ENCODE results near the gene GORAB.
A peak's percentile ranks its signal among the peaks of the same experiment; 100 is the strongest.

Gene GORAB

DNA sequence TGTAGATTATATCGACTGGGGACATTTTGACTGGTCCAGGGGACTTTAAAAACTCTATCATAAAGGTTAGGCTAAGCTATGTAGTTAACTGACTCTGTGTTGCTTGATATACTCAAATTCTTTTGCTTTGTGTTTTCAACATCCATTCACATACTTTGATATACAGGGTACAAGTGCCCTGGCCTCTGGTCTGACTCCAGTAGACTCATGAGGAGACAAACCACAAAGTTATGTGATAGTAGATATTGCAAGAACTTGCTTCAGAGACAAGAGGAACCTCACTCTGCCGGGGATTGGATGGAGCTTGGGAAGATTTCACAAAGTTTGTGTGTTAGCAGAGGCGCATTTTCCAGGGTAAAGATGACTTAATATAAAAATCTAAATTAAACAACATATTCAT, 1.3 kb downstream of the GORAB start:
- Histone ChIP-seq H2AK5ac (ENCODE audit: low read length, severe bottlenecking) (no peak overlapping the region), H3K9ac (ENCODE audit: low read length) (peak overlapping the region; percentile 98), H2BK15ac (ENCODE audit: low read depth, poor library complexity, severe bottlenecking) (no peak overlapping the region), H3K36me3 (ENCODE audit: control insufficient read depth in 1 of 2, insufficient read depth in 2 of 2, low read depth in 1 of 2, low read length in 2 of 2) (peaks cover 0 to 21% of the 10 kb centered on the region in 2 experiments), H3K23ac (ENCODE audit: low read length in 2 of 2) (no peak overlapping the region), H2BK120ac (ENCODE audit: low read depth, low read length) (no peak overlapping the region), H2BK12ac (ENCODE audit: low read length in 2 of 2) (no peak overlapping the region), H3K4me3 (ENCODE audit: insufficient read depth in 1 of 2, low read depth in 1 of 2, low read length in 2 of 2) (peak overlapping the region in 1 of 2 experiments; percentile 83), H4K91ac (ENCODE audit: low read length) (no peak overlapping the region), H4K8ac (ENCODE audit: low read length) (no peak overlapping the region), H3K4ac (ENCODE audit: low read depth in 1 of 2, low read length in 2 of 2) (no peak overlapping the region), H3K4me1 (ENCODE audit: control insufficient read depth, insufficient read depth, low read depth, low read length) (peaks cover 2% of the 10 kb centered on the region), H3K9me3 (ENCODE audit: control insufficient read depth, low read length) (peaks cover 6% of the 10 kb centered on the region), H2BK5ac (ENCODE audit: low read depth, low read length, poor library complexity, severe bottlenecking) (no peak overlapping the region), H3K27me3 (ENCODE audit: control insufficient read depth in 1 of 2, insufficient read depth in 1 of 2, low read length in 2 of 2) (no peaks in the 10 kb centered on the region), H3K27ac (ENCODE audit: low read length, poor library complexity, severe bottlenecking) (no peak overlapping the region), H2AFZ (ENCODE audit: low read depth, low read length) (no peak overlapping the region), H3K79me1 (replicated peaks; ENCODE audit: low read length, poor library complexity, severe bottlenecking) (peaks cover 2% of the 10 kb centered on the region), H3K14ac (ENCODE audit: low read length in 2 of 2) (no peak overlapping the region), H3K4me2 (ENCODE audit: low read length, poor library complexity, severe bottlenecking) (peak overlapping the region; percentile 63), H3K18ac (ENCODE audit: low read depth in 1 of 2, low read length in 2 of 2) (no peak overlapping the region)
- WGBS: 86% methylated on average over 1 of the region's 3 CpGs
- DNase-seq: peak; percentile 54

- Histone ChIP-seq H3K4ac (ENCODE audit: low read depth in 1 of 2, low read length in 2 of 2) (no peak overlapping the region), H3K4me1 (ENCODE audit: control insufficient read depth, insufficient read depth, low read depth, low read length) (peaks cover 5% of the 10 kb centered on the region), H3K9ac (ENCODE audit: low read length) (no peak overlapping the region), H3K9me3 (ENCODE audit: control insufficient read depth, low read length) (peaks cover 6% of the 10 kb centered on the region), H4K8ac (ENCODE audit: low read length) (no peak overlapping the region), H2AFZ (ENCODE audit: low read depth, low read length) (no peak overlapping the region), H2BK5ac (ENCODE audit: low read depth, low read length, poor library complexity, severe bottlenecking) (no peak overlapping the region), H3K27ac (ENCODE audit: low read length, poor library complexity, severe bottlenecking) (no peak overlapping the region), H3K79me1 (replicated peaks; ENCODE audit: low read length, poor library complexity, severe bottlenecking) (peaks cover 5% of the 10 kb centered on the region), H4K91ac (ENCODE audit: low read length) (no peak overlapping the region), H3K4me2 (ENCODE audit: low read length, poor library complexity, severe bottlenecking) (no peak overlapping the region), H3K18ac (ENCODE audit: low read depth in 1 of 2, low read length in 2 of 2) (no peak overlapping the region), H3K27me3 (ENCODE audit: control insufficient read depth in 1 of 2, insufficient read depth in 1 of 2, low read length in 2 of 2) (no peaks in the 10 kb centered on the region), H2BK12ac (ENCODE audit: low read length in 2 of 2) (no peak overlapping the region), H3K14ac (ENCODE audit: low read length in 2 of 2) (no peak overlapping the region), H2AK5ac (ENCODE audit: low read length, severe bottlenecking) (no peak overlapping the region), H3K4me3 (ENCODE audit: insufficient read depth in 1 of 2, low read depth in 1 of 2, low read length in 2 of 2) (peak overlapping the region in 1 of 2 experiments; percentile 83), H3K36me3 (ENCODE audit: control insufficient read depth in 1 of 2, insufficient read depth in 2 of 2, low read depth in 1 of 2, low read length in 2 of 2) (peaks cover 0 to 30% of the 10 kb centered on the region in 2 experiments), H2BK15ac (ENCODE audit: low read depth, poor library complexity, severe bottlenecking) (no peak overlapping the region), H2BK120ac (ENCODE audit: low read depth, low read length) (no peak overlapping the region), H3K23ac (ENCODE audit: low read length in 2 of 2) (no peak overlapping the region)
- DNase-seq: no peak
- 100% methylated on average over 3 of the region's 6 CpGs for WGBS
Observed at GRCh38 chr1:170534626-170535147, 2.7 kb downstream of the GORAB start.

- H2BK5ac ChIP-seq (ENCODE audit: low read depth, low read length, poor library complexity, severe bottlenecking): no peak overlapping the region
- H3K4ac ChIP-seq (ENCODE audit: low read depth in 1 of 2, low read length in 2 of 2): no peak overlapping the region
- peaks cover 5% of the 10 kb centered on the region for H3K4me1 ChIP-seq (ENCODE audit: control insufficient read depth, insufficient read depth, low read depth, low read length)
- WGBS: 100% methylated on average over 2 of the region's 2 CpGs
- H3K4me3 ChIP-seq (ENCODE audit: insufficient read depth in 1 of 2, low read depth in 1 of 2, low read length in 2 of 2): peak overlapping the region in 1 of 2 experiments; percentile 83
- no peak overlapping the region for H3K4me2 ChIP-seq (ENCODE audit: low read length, poor library complexity, severe bottlenecking)
- no peak overlapping the region for H4K91ac ChIP-seq (ENCODE audit: low read length)
- no peak overlapping the region for H2BK12ac ChIP-seq (ENCODE audit: low read length in 2 of 2)
- no peak overlapping the region for H2BK15ac ChIP-seq (ENCODE audit: low read depth, poor library complexity, severe bottlenecking)
- H3K27me3 ChIP-seq (ENCODE audit: control insufficient read depth in 1 of 2, insufficient read depth in 1 of 2, low read length in 2 of 2): no peaks in the 10 kb centered on the region
- peaks cover 6% of the 10 kb centered on the region for H3K9me3 ChIP-seq (ENCODE audit: control insufficient read depth, low read length)
- H2AFZ ChIP-seq (ENCODE audit: low read depth, low read length): no peak overlapping the region
- H3K14ac ChIP-seq (ENCODE audit: low read length in 2 of 2): no peak overlapping the region
- H2BK120ac ChIP-seq (ENCODE audit: low read depth, low read length): no peak overlapping the region
- no peak overlapping the region for H4K8ac ChIP-seq (ENCODE audit: low read length)
- H3K9ac ChIP-seq (ENCODE audit: low read length): no peak overlapping the region
- H3K36me3 ChIP-seq (ENCODE audit: control insufficient read depth in 1 of 2, insufficient read depth in 2 of 2, low read depth in 1 of 2, low read length in 2 of 2): peaks cover 0 to 37% of the 10 kb centered on the region in 2 experiments
- no peak overlapping the region for H3K18ac ChIP-seq (ENCODE audit: low read depth in 1 of 2, low read length in 2 of 2)
- DNase-seq: no peak
- peaks cover 7% of the 10 kb centered on the region for H3K79me1 ChIP-seq (replicated peaks; ENCODE audit: low read length, poor library complexity, severe bottlenecking)
- no peak overlapping the region for H2AK5ac ChIP-seq (ENCODE audit: low read length, severe bottlenecking)
- H3K27ac ChIP-seq (ENCODE audit: low read length, poor library complexity, severe bottlenecking): no peak overlapping the region
- no peak overlapping the region for H3K23ac ChIP-seq (ENCODE audit: low read length in 2 of 2)
Observed at GRCh38 chr1:170535418-170535817, 3.5 kb downstream of the GORAB start.

GRCh38 chr1:170536924-170537551, 5.1 kb downstream of the GORAB start:
- Histone ChIP-seq H2AFZ (ENCODE audit: low read depth, low read length) (no peak overlapping the region), H2BK12ac (ENCODE audit: low read length in 2 of 2) (no peak overlapping the region), H3K14ac (ENCODE audit: low read length in 2 of 2) (no peak overlapping the region), H2AK5ac (ENCODE audit: low read length, severe bottlenecking) (peak overlapping the region; percentile 57), H4K91ac (ENCODE audit: low read length) (peak overlapping the region; percentile 27), H3K79me1 (replicated peaks; ENCODE audit: low read length, poor library complexity, severe bottlenecking) (peaks cover 12% of the 10 kb centered on the region), H3K4ac (ENCODE audit: low read depth in 1 of 2, low read length in 2 of 2) (no peak overlapping the region), H2BK15ac (ENCODE audit: low read depth, poor library complexity, severe bottlenecking) (no peak overlapping the region), H3K36me3 (ENCODE audit: control insufficient read depth in 1 of 2, insufficient read depth in 2 of 2, low read depth in 1 of 2, low read length in 2 of 2) (peaks cover 4 to 52% of the 10 kb centered on the region in 2 experiments), H3K27ac (ENCODE audit: low read length, poor library complexity, severe bottlenecking) (peak overlapping the region; percentile 54), H3K27me3 (ENCODE audit: control insufficient read depth in 1 of 2, insufficient read depth in 1 of 2, low read length in 2 of 2) (no peaks in the 10 kb centered on the region), H3K23ac (ENCODE audit: low read length in 2 of 2) (no peak overlapping the region), H3K9me3 (ENCODE audit: control insufficient read depth, low read length) (peaks cover 6% of the 10 kb centered on the region), H3K18ac (ENCODE audit: low read depth in 1 of 2, low read length in 2 of 2) (no peak overlapping the region), H3K4me2 (ENCODE audit: low read length, poor library complexity, severe bottlenecking) (peak overlapping the region; percentile 28), H2BK120ac (ENCODE audit: low read depth, low read length) (no peak overlapping the region), H3K9ac (ENCODE audit: low read length) (peak overlapping the region; percentile 90), H4K8ac (ENCODE audit: low read length) (no peak overlapping the region), H3K4me3 (ENCODE audit: insufficient read depth in 1 of 2, low read depth in 1 of 2, low read length in 2 of 2) (peak overlapping the region in 1 of 2 experiments; percentile 65), H2BK5ac (ENCODE audit: low read depth, low read length, poor library complexity, severe bottlenecking) (no peak overlapping the region), H3K4me1 (ENCODE audit: control insufficient read depth, insufficient read depth, low read depth, low read length) (peaks cover 5% of the 10 kb centered on the region)
- no CpG with 5 or more reads among the region's 1 CpG for WGBS
- DNase-seq: peak; percentile 17
